HG02884 (cell line): ENCODE results near the gene NTNG1.
A peak's percentile ranks its signal among the peaks of the same experiment; 100 is the strongest.

Experiments used
- ATAC-seq: cut with Tn5 transposase; IDR thresholded peaks from one replicate; pipeline ENCODE4 v1.9.1; 2021; ENCODE audit warnings: mild to moderate bottlenecking, moderate library complexity; ENCODE audit not compliant: unreplicated experiment

NTNG1 gene

DNA sequence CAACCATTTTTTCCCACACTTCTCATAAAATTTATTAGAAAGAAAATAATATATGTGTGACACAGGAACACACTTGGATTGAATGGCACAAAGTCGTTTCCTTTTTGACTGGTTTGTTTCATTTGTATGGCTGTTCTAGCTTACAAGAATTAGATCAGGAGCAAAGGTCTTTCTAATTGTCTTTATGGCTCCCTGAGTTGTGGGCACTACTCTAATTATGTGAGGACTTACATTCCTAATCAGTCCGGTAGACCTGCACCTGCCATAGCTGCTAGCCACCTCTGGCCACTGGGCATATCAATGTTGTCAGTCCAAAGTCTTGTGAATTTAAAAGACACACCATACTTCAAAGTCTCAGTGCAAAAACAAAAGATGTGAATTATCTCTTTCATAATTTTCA is 346.7 kb downstream of the NTNG1 start:
- no peak for ATAC-seq

DNA sequence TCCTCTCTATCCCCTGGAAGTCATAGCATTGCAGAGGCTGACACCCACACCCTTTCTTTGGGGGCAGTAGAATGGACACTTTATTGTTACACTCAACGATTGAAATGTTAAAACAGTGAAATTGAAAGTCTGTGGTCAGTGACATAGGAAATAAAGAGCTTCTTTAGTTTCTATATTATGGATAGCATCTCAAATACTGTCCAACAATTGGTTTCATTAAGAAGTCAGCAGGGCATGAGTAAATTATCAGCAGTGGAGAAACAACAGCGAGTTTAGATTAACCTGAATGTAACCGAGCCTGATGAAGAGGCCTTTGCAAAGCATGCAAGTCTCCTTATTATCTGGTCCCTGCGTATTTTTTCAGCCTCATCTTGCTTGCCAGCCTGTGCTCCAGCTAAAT is 350.7 kb downstream of the NTNG1 start:
- peak; percentile 46 for ATAC-seq

DNA sequence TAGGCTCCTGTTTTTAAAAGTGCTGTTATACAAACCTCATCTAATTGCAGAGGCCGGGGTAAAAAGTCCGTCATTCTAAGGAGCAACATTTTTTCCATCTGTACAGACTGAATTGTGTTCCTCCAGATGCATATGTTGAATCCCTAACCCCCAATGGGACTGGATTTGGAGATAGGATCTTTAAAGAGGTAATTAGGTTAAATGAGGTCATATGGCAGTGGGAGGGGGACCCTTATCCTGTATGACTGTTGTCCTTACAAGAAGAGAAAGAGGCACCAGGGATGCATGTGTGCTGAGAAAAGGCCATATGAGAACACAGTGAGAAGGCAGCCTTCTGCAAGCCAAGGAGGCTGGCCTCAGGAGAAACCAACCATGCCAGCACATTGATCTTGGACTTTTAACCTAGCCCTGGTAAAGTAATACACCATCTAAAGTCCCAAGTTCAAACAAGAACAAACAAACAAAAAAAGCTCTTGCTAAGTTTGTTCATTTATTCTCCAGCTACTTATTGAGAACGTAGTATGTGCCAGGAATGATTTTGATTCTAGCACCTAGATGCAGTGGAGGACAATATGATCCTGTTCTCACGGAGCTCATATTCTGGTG is 352.4 kb downstream of the NTNG1 start:
- no peak for ATAC-seq

DNA sequence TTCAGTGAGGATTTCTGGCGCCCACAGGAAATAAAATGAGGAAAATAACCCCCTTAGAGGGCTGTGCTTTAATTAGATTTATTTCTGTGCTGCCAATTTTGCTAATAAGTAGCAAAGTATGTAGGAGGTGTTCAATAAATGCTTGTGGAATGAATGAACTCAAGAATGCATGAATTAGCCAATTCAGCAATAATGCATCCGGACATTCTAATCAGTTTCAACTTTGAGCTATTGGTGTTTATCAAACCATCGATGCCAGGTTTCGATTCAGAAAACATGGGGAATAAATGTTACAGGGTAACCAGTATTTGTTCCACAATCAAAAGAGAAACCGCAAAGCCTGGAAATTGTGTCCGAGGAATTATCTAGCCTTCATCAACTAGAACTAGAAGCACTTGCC is 353.2 kb downstream of the NTNG1 start:
- ATAC-seq = no peak

DNA sequence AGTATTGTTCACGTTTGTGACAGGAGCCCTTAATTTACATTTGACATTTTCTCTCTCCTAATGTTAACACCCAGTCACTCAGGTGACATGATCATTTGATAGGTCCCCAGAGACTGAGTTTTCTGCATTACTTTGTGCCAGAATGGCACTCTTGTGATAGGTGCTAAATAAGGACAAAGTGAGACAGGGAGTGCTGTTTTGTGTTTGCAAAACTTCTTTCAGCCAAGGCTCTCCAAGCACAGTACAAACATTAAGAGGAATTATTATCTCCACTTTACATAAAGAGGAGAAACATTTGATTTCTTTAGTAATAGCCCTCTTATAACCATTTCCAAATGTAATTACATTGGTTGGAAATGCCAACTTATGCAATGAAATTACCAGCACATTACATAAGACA is 355.2 kb downstream of the NTNG1 start:
- no peak for ATAC-seq

DNA sequence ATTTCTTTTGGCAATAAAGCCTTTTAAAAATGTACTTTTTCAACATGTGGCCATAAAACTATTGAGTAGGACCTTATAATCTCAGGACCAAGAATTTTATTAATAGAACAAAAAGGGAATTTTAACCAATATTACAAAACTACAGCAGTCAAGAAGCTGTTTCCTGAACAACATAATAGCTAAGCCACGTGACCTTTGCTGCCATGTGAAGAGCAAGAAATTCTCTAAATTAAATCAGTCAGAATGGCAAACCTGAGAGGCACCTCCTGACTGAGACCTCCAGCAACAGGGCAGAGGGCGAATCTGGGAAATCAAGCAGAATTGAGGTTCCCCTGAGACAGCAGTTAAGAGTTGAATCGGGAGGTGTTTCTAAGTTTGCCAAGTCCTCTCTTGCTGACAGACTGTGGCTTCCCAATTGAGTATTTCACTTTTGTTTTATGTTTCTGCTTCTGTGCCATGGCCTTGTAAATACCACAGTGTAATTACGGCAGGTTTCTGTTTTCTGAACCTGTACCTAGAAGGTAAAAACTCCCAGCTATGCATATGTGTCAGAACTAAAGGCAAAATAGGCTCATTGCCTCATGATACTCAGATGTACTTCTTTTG is 358.4 kb downstream of the NTNG1 start:
- ATAC-seq = peak; percentile 94

DNA sequence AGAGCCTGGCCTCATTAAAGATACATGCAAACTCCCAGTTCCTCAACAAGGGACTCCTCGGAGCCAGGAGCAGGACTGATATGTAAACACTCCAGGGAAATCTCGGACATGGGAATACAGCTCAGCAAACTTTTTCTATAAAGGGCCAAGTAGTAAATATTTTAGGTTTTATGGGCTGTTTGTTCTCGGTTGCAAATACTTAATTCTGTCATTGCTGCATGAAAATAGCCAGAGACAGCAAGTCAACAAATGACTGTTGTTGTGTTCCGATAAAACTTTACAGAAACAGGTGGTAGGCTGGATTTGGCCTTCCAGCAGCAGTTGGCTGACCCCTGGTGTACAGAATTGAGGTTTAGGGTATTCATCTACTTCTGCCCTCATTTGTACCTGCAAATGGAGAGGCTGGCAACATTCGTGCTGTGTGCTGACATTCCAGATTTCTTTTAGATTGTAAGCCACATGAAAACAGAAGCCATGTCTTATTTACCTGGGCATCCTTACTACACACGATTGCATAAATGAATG is 360.3 kb downstream of the NTNG1 start:
- no peak for ATAC-seq

DNA sequence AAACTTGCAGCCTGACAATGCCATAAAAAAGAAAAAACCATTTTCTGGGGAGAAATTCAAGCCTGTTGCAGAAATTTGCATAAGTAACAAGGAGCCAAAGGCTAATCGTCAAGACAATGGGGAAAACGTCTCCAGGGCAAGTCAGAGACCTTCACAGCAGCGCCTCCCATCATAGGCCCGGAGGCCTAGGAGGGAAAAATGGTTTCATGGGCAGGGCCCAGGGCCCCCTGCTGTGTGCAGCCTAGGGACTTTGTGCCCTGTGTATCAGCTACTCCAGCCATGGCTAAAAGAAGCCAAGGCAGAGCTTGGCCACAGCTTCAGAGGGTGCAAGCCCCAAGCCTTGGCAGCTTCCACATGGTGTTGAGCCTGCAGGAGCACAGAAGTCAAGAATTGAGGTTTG is 369.5 kb downstream of the NTNG1 start:
- no peak for ATAC-seq

DNA sequence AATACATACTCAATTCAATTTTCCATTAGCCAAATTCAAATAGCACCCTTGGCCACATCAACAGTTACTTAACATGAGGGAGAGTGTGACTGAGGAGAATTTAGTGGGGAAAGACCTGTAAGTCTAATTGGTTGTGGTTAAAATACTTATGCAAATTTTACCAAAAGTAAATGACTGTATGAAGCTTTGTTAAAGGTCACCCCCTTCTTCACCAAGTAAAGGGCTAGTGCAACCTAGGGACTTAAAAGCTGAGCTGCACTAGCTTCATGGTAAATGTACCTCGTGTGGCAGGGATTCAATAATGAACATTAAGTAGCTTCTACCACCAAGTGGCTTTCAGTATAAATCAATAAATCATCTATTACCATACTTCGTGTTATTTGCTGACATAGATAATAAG is 372.0 kb downstream of the NTNG1 start:
- ATAC-seq = no peak

DNA sequence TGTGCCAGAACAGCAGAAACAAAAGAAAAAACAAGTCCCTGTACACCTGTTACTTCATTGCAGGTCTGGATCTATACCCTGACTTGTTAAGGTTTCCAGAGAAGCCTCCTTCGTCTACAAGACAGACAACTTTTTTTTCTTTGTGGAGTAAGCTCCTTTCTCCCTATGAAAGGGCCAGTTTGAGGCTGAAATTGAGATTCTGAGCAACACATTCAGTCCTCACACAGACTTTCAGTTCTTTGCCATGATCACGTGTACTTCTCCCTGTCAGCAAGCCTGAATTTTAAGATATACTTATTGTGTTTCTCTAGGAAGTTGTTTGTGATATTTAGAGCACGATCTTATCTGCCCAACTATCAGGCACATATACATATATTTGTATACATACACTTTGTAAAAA is 374.0 kb downstream of the NTNG1 start:
- no peak for ATAC-seq

DNA sequence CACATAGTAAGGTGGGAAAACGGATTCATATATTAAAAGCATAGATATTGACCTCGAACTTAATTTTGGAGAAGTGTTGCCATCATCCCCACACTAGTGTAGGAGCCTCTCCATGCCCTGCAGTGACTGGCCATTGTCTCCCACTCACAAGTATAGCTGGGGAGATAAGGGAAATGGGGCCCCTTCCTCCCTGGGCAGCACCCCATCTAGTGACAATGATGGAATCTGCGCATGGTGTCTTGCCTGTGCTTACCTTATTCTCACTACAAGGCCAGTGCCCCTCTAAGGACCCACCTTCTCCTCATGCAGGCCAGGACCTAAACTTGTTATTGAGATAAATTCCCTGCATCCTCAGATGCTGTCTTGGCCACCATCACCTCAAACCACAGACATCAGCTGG is 374.9 kb downstream of the NTNG1 start:
- no peak for ATAC-seq

DNA sequence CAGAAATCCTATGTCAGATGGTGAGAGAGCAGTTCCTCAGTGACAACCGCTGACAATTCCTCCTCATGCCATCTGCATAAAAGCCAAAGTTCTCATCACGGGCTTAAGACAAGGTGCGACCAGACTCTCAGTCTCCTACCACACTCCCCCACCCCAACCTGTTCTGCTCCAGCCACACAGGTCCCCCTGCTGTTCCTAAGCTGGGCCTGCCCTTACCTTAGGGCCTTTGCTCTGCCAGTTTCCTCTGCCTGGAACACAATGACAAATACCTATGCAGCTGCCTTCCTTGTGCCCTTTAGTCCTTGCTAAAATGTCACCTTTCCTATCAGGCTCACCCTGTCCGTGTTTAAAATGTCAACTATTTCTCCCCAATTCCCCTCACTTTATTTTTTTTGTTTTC is 382.2 kb downstream of the NTNG1 start:
- ATAC-seq = no peak

DNA sequence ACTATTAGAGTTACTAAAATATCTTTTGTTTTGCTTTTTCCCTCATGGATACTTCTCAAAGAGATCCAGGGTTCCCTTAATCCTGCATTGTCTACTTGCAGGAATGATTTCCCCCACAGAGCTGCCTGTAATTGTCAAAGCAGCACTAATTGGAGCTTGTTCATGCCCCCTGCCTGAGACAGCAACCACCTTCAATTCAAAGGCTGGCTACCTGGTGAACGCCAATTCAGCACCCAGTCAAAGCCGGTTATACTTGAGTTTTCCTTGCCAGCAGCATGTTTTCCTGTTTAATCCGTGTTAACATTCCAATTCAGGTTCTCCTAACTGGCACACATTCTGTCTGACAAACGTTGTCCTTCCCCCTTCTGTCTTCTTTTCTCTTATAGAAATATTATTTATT is 382.9 kb downstream of the NTNG1 start:
- ATAC-seq = no peak

DNA sequence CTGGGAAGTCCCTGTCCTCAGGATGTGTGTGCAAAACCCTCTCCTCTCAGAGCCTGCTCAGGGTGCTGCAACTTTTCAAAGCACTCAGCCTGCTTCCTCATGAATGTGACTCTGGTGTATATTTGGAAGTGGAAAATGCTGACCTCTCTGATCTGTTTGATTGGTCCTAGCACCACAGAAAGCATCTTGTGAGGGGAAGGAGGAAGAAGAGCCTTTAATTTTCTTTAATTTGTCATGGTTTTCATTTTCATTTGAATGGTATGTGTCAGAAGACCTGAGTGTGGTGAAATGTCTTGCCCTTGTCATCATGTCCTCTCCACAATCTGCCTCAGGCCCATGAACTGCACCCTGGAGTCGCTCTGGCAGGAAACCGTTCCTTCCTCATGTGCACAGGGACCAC is 383.5 kb downstream of the NTNG1 start:
- ATAC-seq = no peak

DNA sequence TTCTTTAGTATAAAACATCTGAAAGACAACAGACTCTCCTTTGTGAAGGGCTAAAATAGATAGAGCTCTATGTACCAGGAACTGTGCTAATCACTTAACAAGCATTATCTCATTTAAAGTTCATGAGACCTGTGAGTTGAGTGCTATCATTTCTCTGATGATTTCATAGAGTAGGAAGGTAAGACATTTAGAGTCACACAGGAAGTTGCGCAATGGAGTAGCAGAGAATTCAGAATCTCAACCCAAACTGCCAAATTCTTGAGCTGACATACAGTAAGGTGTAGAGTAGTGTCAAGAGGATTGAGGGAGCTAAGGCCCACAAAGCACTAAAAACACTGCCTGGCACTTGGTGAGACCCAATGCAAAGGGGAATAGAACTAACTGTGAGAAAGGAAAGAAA is 384.3 kb downstream of the NTNG1 start:
- ATAC-seq = no peak

DNA sequence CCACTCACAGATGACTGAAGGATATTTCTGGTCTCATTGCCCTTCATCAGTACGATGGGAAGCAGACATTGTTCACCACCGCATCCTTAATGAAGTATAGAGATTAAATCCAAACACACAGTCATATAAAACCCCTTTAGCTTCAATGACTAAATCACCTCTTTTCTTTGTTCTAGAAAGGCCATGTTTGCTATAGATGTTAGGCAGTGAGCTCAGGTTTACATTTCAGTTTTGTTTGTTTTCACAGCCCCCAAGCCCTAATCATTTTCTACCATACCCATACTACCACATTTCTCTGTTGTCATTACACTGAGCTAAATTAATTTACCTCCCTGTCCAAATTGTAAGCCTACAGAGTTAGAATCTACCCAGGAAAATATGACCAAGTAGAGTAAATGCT is 385.1 kb downstream of the NTNG1 start:
- ATAC-seq = no peak

DNA sequence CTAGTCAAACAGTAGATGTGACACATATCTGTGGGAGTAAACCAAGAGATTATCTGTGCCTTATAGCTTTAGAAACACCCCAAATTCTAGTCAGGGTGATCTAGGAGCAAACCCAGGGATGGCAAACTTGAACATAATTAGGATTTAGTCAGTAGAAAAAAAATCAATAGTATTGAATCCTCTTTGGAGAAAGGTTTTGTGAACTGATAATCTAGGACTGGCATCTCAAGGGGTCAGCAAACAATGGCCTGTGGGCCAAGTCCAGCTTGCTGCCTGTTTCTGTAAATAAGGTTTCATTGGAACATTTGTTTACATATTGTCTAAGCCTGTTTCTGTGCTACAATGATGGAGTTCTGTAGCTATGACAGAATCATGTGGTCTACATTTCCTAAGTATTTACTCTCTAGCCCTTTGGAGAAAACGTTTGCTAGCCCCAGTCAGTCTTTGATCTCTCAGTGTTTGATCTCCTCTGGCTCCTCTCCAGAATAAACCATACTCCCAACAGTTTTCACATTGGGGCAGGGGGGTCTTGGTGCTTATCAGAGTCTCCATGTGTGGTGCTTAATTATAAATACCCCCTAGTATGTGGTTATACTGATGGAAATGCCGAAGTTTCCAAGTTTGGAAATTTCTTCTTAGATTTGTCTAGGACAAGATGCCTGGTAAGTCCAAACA is 385.8 kb downstream of the NTNG1 start:
- ATAC-seq = no peak

DNA sequence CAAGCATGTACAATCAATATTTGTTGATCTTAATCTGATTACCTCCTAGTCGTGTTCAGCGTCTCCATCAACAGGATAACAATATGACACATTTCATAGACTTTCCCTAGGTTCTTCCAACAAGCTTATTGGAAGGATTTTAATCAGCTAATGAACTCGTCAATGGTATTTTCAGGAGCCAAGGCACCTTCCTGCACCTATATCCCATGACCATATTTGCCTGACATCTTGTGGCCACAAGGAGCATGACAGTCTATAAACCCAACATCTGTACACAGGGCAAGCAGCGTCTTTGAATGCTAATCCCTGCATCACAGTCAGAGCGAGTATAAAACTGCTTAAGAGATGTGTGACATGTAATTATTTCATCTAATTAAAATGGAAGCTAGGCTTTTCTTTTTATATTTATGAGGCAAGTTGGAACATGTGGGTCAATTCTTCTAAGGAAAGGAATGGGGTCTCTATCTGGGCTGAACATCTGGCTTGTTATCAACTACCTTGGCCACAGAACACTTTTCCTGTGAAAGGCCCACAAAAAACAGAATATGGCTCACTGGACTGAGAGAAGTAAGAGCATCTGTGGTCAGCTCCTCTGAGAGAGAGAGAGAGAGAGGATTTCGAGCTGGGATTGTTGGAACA is 388.8 kb downstream of the NTNG1 start:
- peak; percentile 98 for ATAC-seq

DNA sequence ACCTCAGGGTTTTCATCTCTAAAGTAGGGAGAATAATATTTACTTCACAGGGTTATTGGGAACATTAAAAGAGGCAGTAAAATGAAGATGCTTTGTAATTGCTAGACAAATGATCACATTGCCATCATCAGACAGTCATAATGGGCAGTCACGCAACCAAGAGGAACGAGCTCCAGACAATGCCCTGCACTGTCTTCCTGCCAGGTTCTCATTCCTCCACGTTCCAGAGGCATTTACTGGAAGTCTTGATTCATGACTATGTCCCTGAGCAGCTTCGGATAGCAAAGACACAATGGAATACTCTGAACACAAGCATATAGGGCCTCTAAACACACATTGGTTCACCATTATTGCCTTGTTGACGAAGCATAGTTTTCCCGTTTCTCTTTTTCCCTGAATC is 389.7 kb downstream of the NTNG1 start:
- ATAC-seq = no peak

DNA sequence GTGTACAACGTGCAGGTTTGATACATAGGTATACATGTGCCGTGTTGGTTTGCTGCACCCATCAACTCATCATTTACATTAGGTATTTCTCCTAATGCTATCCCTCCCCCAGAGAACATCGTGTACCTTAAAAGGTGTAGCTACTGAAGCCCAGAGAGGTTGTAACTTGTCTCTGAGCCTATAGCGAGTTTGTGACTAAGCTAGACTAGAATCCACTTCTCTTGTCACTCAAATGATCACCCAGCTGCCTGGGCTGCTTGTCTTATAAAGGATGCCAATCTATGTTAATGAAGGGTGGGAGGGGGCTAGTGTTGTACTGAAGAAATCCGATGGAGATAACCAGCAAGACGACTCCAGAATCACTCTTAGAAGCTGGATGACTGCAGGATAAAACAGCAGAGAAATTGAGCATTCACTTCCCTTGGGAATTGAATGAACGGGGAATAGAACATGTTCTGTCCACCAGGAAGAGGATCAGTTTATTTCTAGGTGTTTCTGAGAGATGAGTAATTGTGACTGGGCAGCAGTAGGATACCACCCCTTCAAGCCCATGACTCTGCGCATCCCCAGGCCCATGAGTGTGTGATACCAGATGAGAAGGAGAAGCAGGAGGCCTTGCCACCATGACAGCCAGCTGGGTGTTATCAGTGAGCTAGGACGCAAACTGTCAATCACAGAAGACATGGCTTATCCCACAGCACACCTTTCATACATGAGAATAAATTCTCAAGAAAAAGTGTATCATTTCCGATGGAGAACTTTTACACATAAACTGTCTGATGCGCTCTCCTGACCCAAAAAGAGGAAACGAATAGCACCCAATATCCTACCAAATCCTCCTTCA is 390.4 kb downstream of the NTNG1 start:
- no peak for ATAC-seq

DNA sequence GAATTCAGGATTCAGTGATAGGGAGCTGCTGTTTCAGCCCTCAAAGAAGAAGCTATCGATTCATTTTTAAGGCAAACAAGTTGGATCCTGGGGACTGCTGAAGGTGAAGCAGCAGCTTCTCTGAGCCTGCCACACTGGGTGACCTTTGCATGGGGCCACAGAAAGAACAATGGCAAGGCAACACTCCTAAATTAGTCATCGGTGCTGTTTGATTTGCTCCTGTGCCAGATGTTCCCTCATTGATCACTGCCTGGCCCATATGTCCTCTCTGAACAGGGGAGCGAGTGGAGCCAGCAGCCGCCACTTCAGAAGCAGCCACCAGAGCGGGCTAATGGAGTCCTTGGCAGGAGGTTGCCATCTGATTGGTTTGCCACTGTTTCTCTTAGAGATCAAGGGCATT is 391.5 kb downstream of the NTNG1 start:
- no peak for ATAC-seq
